ENCODE measurements around the gene PWWP2B.

GRCh38 chr10:132385389-132385667, 11.7 kb upstream of the PWWP2B start:
- TF ChIP-seq CBX5 (CRISPR knock-in tag; IDR thresholded peaks at IDR 0.05; ENCODE audit: borderline replicate concordance) (no peak), ZFX (CRISPR knock-in tag; IDR thresholded peaks at IDR 0.05; ENCODE audit: low read depth) (no peak), RXRB (CRISPR knock-in tag; IDR thresholded peaks at IDR 0.05; ENCODE audit: borderline replicate concordance) (no peak), EP300 (IDR thresholded peaks at IDR 0.05; ENCODE audit: low read depth in 2 of 2, low read length in 2 of 2) (no peak), EP300 (CRISPR knock-in tag; IDR thresholded peaks at IDR 0.05; ENCODE audit: borderline replicate concordance) (no peak)
